ENCODE measurements around the gene ABLIM2. TPM values are rescaled to one million over a fixed set of nuclear protein-coding genes. Genes with fewer than 3 reads are reported as not detected.

Gene ABLIM2
- total RNA-seq, 1 donor from 2014 or later: 5.2 TPM

GRCh38 chr4:7976634-7977033, 182.0 kb downstream of the ABLIM2 start:
- no peak for ATAC-seq
- Histone ChIP-seq H3K27me3 (ENCODE audit: low read depth) (no peaks in the 10 kb centered on the region), H3K27ac (no peak overlapping the region), H3K36me3 (no peaks in the 10 kb centered on the region), H3K4me1 (peaks cover 23% of the 10 kb centered on the region), H3K4me3 (no peak overlapping the region), H3K9me3 (no peaks in the 10 kb centered on the region)
- intact Hi-C loops (cut with DNase I): no loop called here
- TF ChIP-seq CTCF (IDR thresholded peaks at IDR 0.05): no peak
- no peak for DNase-seq

- Histone ChIP-seq H3K36me3 (no peaks in the 10 kb centered on the region), H3K9me3 (no peaks in the 10 kb centered on the region), H3K27me3 (ENCODE audit: low read depth) (no peaks in the 10 kb centered on the region), H3K27ac (no peak overlapping the region), H3K4me1 (peaks cover 27% of the 10 kb centered on the region), H3K4me3 (no peak overlapping the region)
- intact Hi-C loops (cut with DNase I): no loop called here
- no peak for TF ChIP-seq CTCF (IDR thresholded peaks at IDR 0.05)
- DNase-seq: no peak
- ATAC-seq: no peak
These were observed 182.6 kb downstream of the ABLIM2 start for GRCh38 chr4:7976025-7976424.

DNA sequence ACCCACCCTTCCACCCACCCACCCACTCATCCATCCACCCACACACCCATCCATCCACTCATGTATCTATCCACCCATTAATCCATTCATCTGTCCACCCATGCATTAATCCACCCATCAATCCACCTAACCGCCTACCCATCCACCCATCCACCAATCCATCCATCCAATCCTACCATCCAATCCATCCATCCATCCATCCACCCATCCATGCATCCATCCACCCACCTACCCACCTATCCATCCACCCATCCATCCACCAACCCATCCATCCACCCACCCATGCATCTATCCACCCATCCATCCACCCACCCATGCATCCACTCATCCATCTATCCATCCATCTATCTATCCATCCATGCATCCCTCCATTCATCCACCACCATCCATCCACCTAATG, 184.2 kb downstream of the ABLIM2 start:
- H3K36me3 ChIP-seq: no peaks in the 10 kb centered on the region
- peaks cover 43% of the 10 kb centered on the region for H3K4me1 ChIP-seq
- H3K27me3 ChIP-seq (ENCODE audit: low read depth): no peaks in the 10 kb centered on the region
- H3K9me3 ChIP-seq: no peaks in the 10 kb centered on the region
- intact Hi-C loops (cut with DNase I): no loop called here
- H3K4me3 ChIP-seq: no peak overlapping the region
- DNase-seq (no peak), ATAC-seq (no peak)
- H3K27ac ChIP-seq: no peak overlapping the region
- TF ChIP-seq CTCF (IDR thresholded peaks at IDR 0.05): no peak

DNA sequence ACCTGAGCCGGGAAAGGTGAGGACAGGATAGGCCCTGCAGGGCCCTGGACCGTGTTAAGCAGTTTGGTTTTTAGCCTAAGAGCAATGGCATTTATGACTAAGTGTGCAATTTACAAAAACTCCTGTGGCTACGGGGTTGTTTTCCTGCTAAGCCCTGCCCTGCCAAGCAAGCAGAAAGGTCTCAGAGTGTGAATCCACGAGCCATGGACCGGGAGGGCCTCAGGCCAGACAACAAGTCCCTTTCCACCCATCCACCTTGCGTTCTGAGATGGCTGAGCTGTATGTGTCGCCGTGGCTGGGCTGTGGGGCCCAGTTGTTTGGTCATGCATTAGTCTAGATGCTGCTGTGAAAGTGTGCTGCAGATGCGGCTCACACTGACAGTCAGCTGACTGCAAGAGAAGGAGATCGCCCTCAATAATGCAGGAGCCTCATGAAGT, 185.1 kb downstream of the ABLIM2 start:
- intact Hi-C loops (cut with DNase I): no loop called here
- Histone ChIP-seq H3K36me3 (no peaks in the 10 kb centered on the region), H3K9me3 (no peaks in the 10 kb centered on the region), H3K27me3 (ENCODE audit: low read depth) (no peaks in the 10 kb centered on the region), H3K4me3 (no peak overlapping the region), H3K27ac (no peak overlapping the region), H3K4me1 (peaks cover 44% of the 10 kb centered on the region)
- no peak for ATAC-seq
- no peak for DNase-seq
- TF ChIP-seq CTCF (IDR thresholded peaks at IDR 0.05): no peak

DNA sequence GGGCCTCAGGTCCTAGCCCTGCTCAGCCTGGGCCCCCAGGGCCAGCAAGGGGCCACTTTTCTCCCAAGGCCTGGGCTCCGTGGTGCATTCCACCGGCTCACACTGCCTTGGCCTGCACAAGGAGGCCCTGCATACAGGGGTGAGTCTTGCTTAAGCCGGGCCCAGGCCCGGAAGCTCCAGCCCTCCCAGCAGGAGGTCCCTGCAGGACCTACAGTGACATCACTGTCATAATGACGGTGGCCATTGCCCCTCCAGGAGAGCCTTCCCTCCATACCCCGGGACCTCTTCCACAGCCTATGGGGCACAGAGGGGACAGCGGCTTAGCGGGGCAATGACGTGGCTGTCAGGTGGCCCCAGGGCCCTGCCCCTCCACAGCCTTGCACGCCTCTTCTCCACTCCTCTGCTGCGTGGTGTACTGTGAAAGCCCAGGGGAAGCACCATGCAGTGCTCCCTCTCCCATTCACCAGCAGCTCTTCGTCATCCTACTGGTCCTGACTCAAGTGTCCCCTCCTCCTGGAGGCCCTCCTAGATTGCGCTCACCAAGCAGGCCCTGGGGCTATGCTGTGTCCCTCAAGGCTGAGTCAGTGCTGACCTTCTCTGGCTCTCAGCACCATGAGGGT, 186.6 kb downstream of the ABLIM2 start:
- ATAC-seq (peak in 1 of 2 donors; percentile 2), DNase-seq (no peak)
- Histone ChIP-seq H3K36me3 (no peaks in the 10 kb centered on the region), H3K27ac (peak overlapping the region; percentile 81), H3K4me1 (peaks cover 44% of the 10 kb centered on the region), H3K9me3 (no peaks in the 10 kb centered on the region), H3K4me3 (no peak overlapping the region), H3K27me3 (ENCODE audit: low read depth) (no peaks in the 10 kb centered on the region)
- TF ChIP-seq CTCF (IDR thresholded peaks at IDR 0.05): no peak
- intact Hi-C loops (cut with DNase I): no loop called here

Measured in lower lobe of right lung (tissue), 2 donors.